ENCODE measurements around the gene STK32A. TPM values are rescaled to one million over a fixed set of nuclear protein-coding genes. Genes with fewer than 3 reads are reported as not detected.

The STK32A gene
- total and polyA plus RNA-seq, 9 of the 15 experiments (the other 6 are each of a cell fraction or from before 2014, with no cell fraction given): not detected

DNA sequence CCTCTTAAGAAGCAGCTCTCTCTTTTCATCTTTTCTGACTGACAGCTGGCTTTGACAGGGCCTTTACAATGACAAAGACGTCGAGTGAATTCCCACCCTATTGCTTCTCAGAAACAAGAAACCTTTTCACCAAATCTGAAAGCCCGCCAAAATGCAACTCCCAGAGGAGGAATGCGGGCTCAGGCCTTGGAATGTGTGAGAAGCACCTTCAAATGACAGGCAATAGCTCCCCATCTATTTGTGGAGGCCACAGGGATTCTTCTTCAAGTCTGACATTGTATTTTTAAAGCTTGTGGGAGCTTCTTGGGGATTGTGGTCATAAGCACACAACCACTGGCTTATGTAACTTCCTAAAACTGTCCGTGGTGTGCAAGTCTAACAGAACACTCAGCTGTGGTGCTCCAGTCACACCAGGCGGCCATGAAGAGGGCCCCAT, 202.4 kb downstream of the STK32A start:
- no TSS peak for BruUV-seq (replicated peaks)
- no peak for TF ChIP-seq JUND (IDR thresholded peaks at IDR 0.05; ENCODE audit: borderline replicate concordance, low read depth, low read length)
- no peak for TF ChIP-seq JUND (tag; IDR thresholded peaks at IDR 0.05; ENCODE audit: borderline replicate concordance, low read depth, low read length)
- TF ChIP-seq LEF1 (IDR thresholded peaks at IDR 0.05): no peak
- TF ChIP-seq, protein P1, sequence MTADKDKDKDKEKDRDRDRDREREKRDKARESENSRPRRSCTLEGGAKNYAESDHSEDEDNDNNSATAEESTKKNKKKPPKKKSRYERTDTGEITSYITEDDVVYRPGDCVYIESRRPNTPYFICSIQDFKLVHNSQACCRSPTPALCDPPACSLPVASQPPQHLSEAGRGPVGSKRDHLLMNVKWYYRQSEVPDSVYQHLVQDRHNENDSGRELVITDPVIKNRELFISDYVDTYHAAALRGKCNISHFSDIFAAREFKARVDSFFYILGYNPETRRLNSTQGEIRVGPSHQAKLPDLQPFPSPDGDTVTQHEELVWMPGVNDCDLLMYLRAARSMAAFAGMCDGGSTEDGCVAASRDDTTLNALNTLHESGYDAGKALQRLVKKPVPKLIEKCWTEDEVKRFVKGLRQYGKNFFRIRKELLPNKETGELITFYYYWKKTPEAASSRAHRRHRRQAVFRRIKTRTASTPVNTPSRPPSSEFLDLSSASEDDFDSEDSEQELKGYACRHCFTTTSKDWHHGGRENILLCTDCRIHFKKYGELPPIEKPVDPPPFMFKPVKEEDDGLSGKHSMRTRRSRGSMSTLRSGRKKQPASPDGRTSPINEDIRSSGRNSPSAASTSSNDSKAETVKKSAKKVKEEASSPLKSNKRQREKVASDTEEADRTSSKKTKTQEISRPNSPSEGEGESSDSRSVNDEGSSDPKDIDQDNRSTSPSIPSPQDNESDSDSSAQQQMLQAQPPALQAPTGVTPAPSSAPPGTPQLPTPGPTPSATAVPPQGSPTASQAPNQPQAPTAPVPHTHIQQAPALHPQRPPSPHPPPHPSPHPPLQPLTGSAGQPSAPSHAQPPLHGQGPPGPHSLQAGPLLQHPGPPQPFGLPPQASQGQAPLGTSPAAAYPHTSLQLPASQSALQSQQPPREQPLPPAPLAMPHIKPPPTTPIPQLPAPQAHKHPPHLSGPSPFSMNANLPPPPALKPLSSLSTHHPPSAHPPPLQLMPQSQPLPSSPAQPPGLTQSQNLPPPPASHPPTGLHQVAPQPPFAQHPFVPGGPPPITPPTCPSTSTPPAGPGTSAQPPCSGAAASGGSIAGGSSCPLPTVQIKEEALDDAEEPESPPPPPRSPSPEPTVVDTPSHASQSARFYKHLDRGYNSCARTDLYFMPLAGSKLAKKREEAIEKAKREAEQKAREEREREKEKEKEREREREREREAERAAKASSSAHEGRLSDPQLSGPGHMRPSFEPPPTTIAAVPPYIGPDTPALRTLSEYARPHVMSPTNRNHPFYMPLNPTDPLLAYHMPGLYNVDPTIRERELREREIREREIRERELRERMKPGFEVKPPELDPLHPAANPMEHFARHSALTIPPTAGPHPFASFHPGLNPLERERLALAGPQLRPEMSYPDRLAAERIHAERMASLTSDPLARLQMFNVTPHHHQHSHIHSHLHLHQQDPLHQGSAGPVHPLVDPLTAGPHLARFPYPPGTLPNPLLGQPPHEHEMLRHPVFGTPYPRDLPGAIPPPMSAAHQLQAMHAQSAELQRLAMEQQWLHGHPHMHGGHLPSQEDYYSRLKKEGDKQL (CRISPR knock-in tag; IDR thresholded peaks at IDR 0.05; ENCODE audit: borderline replicate concordance): no peak
- TF ChIP-seq ZNF12 (CRISPR knock-in tag; IDR thresholded peaks at IDR 0.05): no peak
- TF ChIP-seq, protein P2, sequence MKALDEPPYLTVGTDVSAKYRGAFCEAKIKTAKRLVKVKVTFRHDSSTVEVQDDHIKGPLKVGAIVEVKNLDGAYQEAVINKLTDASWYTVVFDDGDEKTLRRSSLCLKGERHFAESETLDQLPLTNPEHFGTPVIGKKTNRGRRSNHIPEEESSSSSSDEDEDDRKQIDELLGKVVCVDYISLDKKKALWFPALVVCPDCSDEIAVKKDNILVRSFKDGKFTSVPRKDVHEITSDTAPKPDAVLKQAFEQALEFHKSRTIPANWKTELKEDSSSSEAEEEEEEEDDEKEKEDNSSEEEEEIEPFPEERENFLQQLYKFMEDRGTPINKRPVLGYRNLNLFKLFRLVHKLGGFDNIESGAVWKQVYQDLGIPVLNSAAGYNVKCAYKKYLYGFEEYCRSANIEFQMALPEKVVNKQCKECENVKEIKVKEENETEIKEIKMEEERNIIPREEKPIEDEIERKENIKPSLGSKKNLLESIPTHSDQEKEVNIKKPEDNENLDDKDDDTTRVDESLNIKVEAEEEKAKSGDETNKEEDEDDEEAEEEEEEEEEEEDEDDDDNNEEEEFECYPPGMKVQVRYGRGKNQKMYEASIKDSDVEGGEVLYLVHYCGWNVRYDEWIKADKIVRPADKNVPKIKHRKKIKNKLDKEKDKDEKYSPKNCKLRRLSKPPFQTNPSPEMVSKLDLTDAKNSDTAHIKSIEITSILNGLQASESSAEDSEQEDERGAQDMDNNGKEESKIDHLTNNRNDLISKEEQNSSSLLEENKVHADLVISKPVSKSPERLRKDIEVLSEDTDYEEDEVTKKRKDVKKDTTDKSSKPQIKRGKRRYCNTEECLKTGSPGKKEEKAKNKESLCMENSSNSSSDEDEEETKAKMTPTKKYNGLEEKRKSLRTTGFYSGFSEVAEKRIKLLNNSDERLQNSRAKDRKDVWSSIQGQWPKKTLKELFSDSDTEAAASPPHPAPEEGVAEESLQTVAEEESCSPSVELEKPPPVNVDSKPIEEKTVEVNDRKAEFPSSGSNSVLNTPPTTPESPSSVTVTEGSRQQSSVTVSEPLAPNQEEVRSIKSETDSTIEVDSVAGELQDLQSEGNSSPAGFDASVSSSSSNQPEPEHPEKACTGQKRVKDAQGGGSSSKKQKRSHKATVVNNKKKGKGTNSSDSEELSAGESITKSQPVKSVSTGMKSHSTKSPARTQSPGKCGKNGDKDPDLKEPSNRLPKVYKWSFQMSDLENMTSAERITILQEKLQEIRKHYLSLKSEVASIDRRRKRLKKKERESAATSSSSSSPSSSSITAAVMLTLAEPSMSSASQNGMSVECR (CRISPR knock-in tag; IDR thresholded peaks at IDR 0.05): no peak
- TF ChIP-seq CREBBP (IDR thresholded peaks at IDR 0.05; ENCODE audit: low read depth, low read length): no peak
- no peak for TF ChIP-seq SMARCC2 (IDR thresholded peaks at IDR 0.05; ENCODE audit: low read depth)
- no peak for TF ChIP-seq CLOCK (CRISPR knock-in tag; IDR thresholded peaks at IDR 0.05; ENCODE audit: borderline replicate concordance)

More for the DNA sequence above, 202.4 kb downstream of the STK32A start:
- in situ Hi-C loops (cut with MboI): no loop called here
- FAIRE-seq (no peak), ATAC-seq (no peak), DNase-seq (ENCODE audit: extremely low read depth in 1 of 4, low spot score in 3 of 4) (no peak)
- H3K9me3 ChIP-seq (replicated peaks; ENCODE audit: control insufficient read depth, insufficient read depth, low read depth, low read length): no peaks in the 10 kb centered on the region
- H3K9me1 ChIP-seq (ENCODE audit: control insufficient read depth, insufficient read depth, low read length): no peaks in the 10 kb centered on the region
- H3K36me3 ChIP-seq (ENCODE audit: control insufficient read depth, insufficient read depth, low read length): no peaks in the 10 kb centered on the region
- no peak overlapping the region for H3K4me3 ChIP-seq
- no peaks in the 10 kb centered on the region for H3K79me2 ChIP-seq (ENCODE audit: control insufficient read depth, insufficient read depth, low read length)
- H2AFZ ChIP-seq (ENCODE audit: low read depth, low read length): no peak overlapping the region
- no peak overlapping the region for H3K9ac ChIP-seq (ENCODE audit: insufficient read depth in 1 of 2, low read depth in 2 of 2, low read length in 2 of 2)
- H3K4me1 ChIP-seq (replicated peaks in 1 of 2; ENCODE audit: control insufficient read depth in 2 of 2, insufficient read depth in 2 of 2, low read length in 2 of 2): no peaks in the 10 kb centered on the region
- H4K20me1 ChIP-seq (replicated peaks; ENCODE audit: control insufficient read depth, insufficient read depth, low read length): no peaks in the 10 kb centered on the region
- intact Hi-C loops (cut with micrococcal nuclease): no loop called here
- H3K27me3 ChIP-seq (ENCODE audit: control insufficient read depth in 2 of 2, insufficient read depth in 2 of 2, low read length in 2 of 2): no peaks in the 10 kb centered on the region
- no peak overlapping the region for H3K4me2 ChIP-seq (ENCODE audit: insufficient read depth, low read length)
- CTCF ChIA-PET (ENCODE audit: low intra/inter-chr PET ratio): no interaction called here
- whole genome bisulfite sequencing (ENCODE audit: insufficient coverage, low coverage, missing lambda C conversion rate): 0% methylated on average over 6 of the region's 6 CpGs
- POLR2A ChIA-PET: no interaction called here
- H3K27ac ChIP-seq (ENCODE audit: extremely low read depth, low read depth, low read length): no peak overlapping the region
